H9 (cell line): ENCODE data around the gene ENO3. TPM values are rescaled to one million over a fixed set of nuclear protein-coding genes. Genes with fewer than 3 reads are reported as not detected.

Source experiments
- DNase-seq: peaks from one replicate; pipeline ENCODE4 v3.0.0-alpha.2; 2017
- H2AFZ ChIP-seq: one replicate; pipeline ENCODE4 v1.6.1; 2013; ENCODE audit warnings: mild to moderate bottlenecking, low read length, control low read depth, moderate library complexity
- H2AK5ac ChIP-seq: 2 replicates; pipeline ENCODE4 v1.6.1; 2013; ENCODE audit warnings: low read length, control low read depth, mixed read lengths; ENCODE audit not compliant: insufficient read length
- H2BK120ac ChIP-seq: one replicate; pipeline ENCODE4 v1.6.1; 2013; ENCODE audit warnings: low read depth, mild to moderate bottlenecking, low read length, control low read depth, inconsistent platforms; ENCODE audit not compliant: poor library complexity, severe bottlenecking
- H2BK12ac ChIP-seq: 2 replicates; pipeline ENCODE4 v1.6.1; 2013; ENCODE audit warnings: low read length, control low read depth, mixed read lengths, low read depth; ENCODE audit not compliant: insufficient read length
- H2BK15ac ChIP-seq: 2 replicates; pipeline ENCODE4 v1.6.1; 2013; ENCODE audit warnings: low read depth, low read length, control low read depth
- H2BK20ac ChIP-seq: one replicate; pipeline ENCODE4 v1.6.1; 2013; ENCODE audit warnings: low read depth, mild to moderate bottlenecking, low read length, control low read depth, inconsistent platforms; ENCODE audit not compliant: poor library complexity, severe bottlenecking
- H2BK5ac ChIP-seq: 2 replicates; pipeline ENCODE4 v1.6.1; 2013; ENCODE audit warnings: low read length, control low read depth, mixed read lengths; ENCODE audit not compliant: insufficient read length
- H3K14ac ChIP-seq: 2 replicates; pipeline ENCODE4 v1.6.1; 2013; ENCODE audit warnings: low read length, control low read depth; ENCODE audit not compliant: insufficient read depth
- H3K18ac ChIP-seq: 2 replicates; pipeline ENCODE4 v1.6.1; 2013; ENCODE audit warnings: low read depth, mild to moderate bottlenecking, mixed read lengths, low read length, control low read depth; ENCODE audit not compliant: insufficient read length
- H3K23ac ChIP-seq: 2 replicates; pipeline ENCODE4 v1.6.1; 2013; ENCODE audit warnings: low read length, control low read depth, mixed read lengths, low read depth; ENCODE audit not compliant: insufficient read length
- H3K23me2 ChIP-seq: 2 replicates; pipeline ENCODE4 v1.6.1; 2013; ENCODE audit warnings: low read depth, mild to moderate bottlenecking, mixed read lengths, low read length, control low read depth; ENCODE audit not compliant: insufficient read length, poor library complexity, severe bottlenecking
- H3K27ac ChIP-seq: 2 replicates; pipeline ENCODE4 v1.5.1; 2013; ENCODE audit warnings: low read length, control low read depth, mixed read lengths, low read depth; ENCODE audit not compliant: insufficient read length
- H3K27me3 ChIP-seq: 2 replicates; pipeline ENCODE4 v1.6.1; 2013; ENCODE audit warnings: low read length, control low read depth, inconsistent platforms; ENCODE audit not compliant: insufficient read depth
- H3K4ac ChIP-seq: 2 replicates; pipeline ENCODE4 v1.6.1; 2013; ENCODE audit warnings: low read depth, mild to moderate bottlenecking, control low read depth, inconsistent platforms, low read length, moderate library complexity
- H3K4me1 ChIP-seq: 2 replicates; pipeline ENCODE4 v1.6.1; 2013; ENCODE audit warnings: low read length, control low read depth, inconsistent platforms; ENCODE audit not compliant: insufficient read depth
- H3K4me2 ChIP-seq: 2 replicates; pipeline ENCODE4 v1.6.1; 2013; ENCODE audit warnings: low read length, control low read depth, mixed read lengths; ENCODE audit not compliant: insufficient read length, insufficient read depth
- H3K56ac ChIP-seq: 2 replicates; pipeline ENCODE4 v1.6.1; 2013; ENCODE audit warnings: low read depth, mild to moderate bottlenecking, mixed read lengths, low read length, control low read depth; ENCODE audit not compliant: insufficient read length
- H3K79me1 ChIP-seq: 2 replicates; pipeline ENCODE4 v1.6.1; 2013; ENCODE audit warnings: low read depth, mild to moderate bottlenecking, moderate library complexity, low read length, control low read depth, inconsistent platforms; ENCODE audit not compliant: insufficient read depth, poor library complexity, severe bottlenecking
- H3K79me2 ChIP-seq: 2 replicates; pipeline ENCODE4 v1.6.1; 2013; ENCODE audit warnings: low read length, control low read depth, inconsistent platforms; ENCODE audit not compliant: insufficient read depth
- H3K9ac ChIP-seq: 2 replicates; pipeline ENCODE4 v1.6.1; 2013; ENCODE audit warnings: low read length, control low read depth, mixed read lengths; ENCODE audit not compliant: insufficient read length; ENCODE audit errors: extremely low read depth
- H3K9me3 ChIP-seq: one replicate; pipeline ENCODE4 v1.6.1; 2013; ENCODE audit warnings: low read depth, low read length, inconsistent platforms; ENCODE audit not compliant: control insufficient read depth
- H3T11ph ChIP-seq: one replicate; pipeline ENCODE4 v1.6.1; 2013; ENCODE audit warnings: mild to moderate bottlenecking, low read length, control low read depth, inconsistent platforms
- H4K20me1 ChIP-seq: one replicate; pipeline ENCODE4 v1.6.1; 2013; ENCODE audit not compliant: control insufficient read depth, insufficient read length, insufficient read depth
- H4K5ac ChIP-seq: 2 replicates; pipeline ENCODE4 v1.6.1; 2013; ENCODE audit warnings: low read depth, mild to moderate bottlenecking, mixed read lengths, low read length, control low read depth; ENCODE audit not compliant: insufficient read length
- H4K8ac ChIP-seq: replicated peaks from 2 replicates; pipeline ENCODE4 v1.6.1; 2013; ENCODE audit warnings: low read length, control low read depth, mixed read lengths, low read depth; ENCODE audit not compliant: insufficient read length
- H4K91ac ChIP-seq: 2 replicates; pipeline ENCODE4 v1.6.1; 2013; ENCODE audit warnings: low read depth, mild to moderate bottlenecking, moderate library complexity, mixed read lengths, low read length, control low read depth; ENCODE audit not compliant: insufficient read length
- H3K27ac Mint-ChIP-seq, 3 experiments: 2 replicates in 2 of 3; 3 replicates in 1 of 3; pipeline ENCODE4 v1.8.0; 2020 to 2021; ENCODE audit warnings: mixed read lengths in 3 of 3, mild to moderate bottlenecking in 1 of 3, moderate library complexity in 1 of 3
- H3K27me3 Mint-ChIP-seq: 2 replicates; pipeline ENCODE4 v1.8.0; 2021; ENCODE audit warnings: low read depth, mild to moderate bottlenecking, moderate library complexity, mixed read lengths
- H3K36me3 Mint-ChIP-seq, 3 experiments: 2 replicates in 2 of 3; 3 replicates in 1 of 3; pipeline ENCODE4 v1.8.0; 2020 to 2021; ENCODE audit warnings: low read depth in 3 of 3, mixed read lengths in 3 of 3; ENCODE audit not compliant: insufficient read depth in 1 of 3
- H3K4me1 Mint-ChIP-seq, 2 experiments: 2 replicates each; pipeline ENCODE4 v1.8.0; 2020; ENCODE audit warnings: mixed read lengths in 2 of 2
- H3K4me3 Mint-ChIP-seq, 2 experiments: 2 replicates in 1 of 2; 3 replicates in 1 of 2; pipeline ENCODE4 v1.8.0; 2020 to 2021; ENCODE audit warnings: mild to moderate bottlenecking in 2 of 2, mixed read lengths in 2 of 2, moderate library complexity in 1 of 2
- H3K9me3 Mint-ChIP-seq, 2 experiments: 2 replicates in 1 of 2; 3 replicates in 1 of 2; pipeline ENCODE4 v1.8.0; 2020; ENCODE audit warnings: mild to moderate bottlenecking in 2 of 2, mixed read lengths in 2 of 2, moderate library complexity in 1 of 2
- CTCF ChIP-seq: fragments of 200-600 bp; sonication (generic); conservative IDR thresholded peaks from 3 replicates; pipeline ENCODE4 v1.8.0; 2021; ENCODE audit warnings: antibody characterized with exemption, mild to moderate bottlenecking
- total RNA-seq: library from RNA; stranded (reverse); gene quantifications from 2 replicates; pipeline ENCODE4 v1.2.1, GENCODE V29; 2021

The ENO3 gene
- total RNA-seq, 1 experiment from 2014 or later: 25.4 TPM

- H4K8ac ChIP-seq: no peak overlapping the region
- H3K9me3 Mint-ChIP-seq: no peaks in the 10 kb centered on the region; a peak in 1 of 5 replicates
- H3K27ac ChIP-seq: no peak overlapping the region
- DNase-seq: no peak
- no peak overlapping the region for H3K14ac ChIP-seq
- no peak overlapping the region for H2BK12ac ChIP-seq
- peaks cover 19 to 51% (median 25%) of the 10 kb centered on the region in 3 experiments for H3K36me3 Mint-ChIP-seq
- no peaks in the 10 kb centered on the region for H3K9me3 ChIP-seq
- peaks cover 11% of the 10 kb centered on the region for H3K23me2 ChIP-seq
- H4K91ac ChIP-seq: no peak overlapping the region
- no peak overlapping the region for H3K4ac ChIP-seq
- no peaks in the 10 kb centered on the region for H3K27me3 ChIP-seq
- H4K5ac ChIP-seq: no peak overlapping the region
- H3K27ac Mint-ChIP-seq: peak overlapping the region in 1 of 3 experiments; percentile 79; a peak in 2 of 7 replicates
- H3K4me1 ChIP-seq: no peaks in the 10 kb centered on the region
- H3K4me1 Mint-ChIP-seq: peaks cover 28 to 29% of the 10 kb centered on the region in 2 experiments
- H3K4me3 Mint-ChIP-seq: no peak overlapping the region
- H2BK20ac ChIP-seq: no peak overlapping the region
- no peak overlapping the region for H3T11ph ChIP-seq
- H2AFZ ChIP-seq: no peak overlapping the region
- H3K27me3 Mint-ChIP-seq: no peaks in the 10 kb centered on the region; the same call in 1 of the 2 replicates
- H3K23ac ChIP-seq: no peak overlapping the region
- H3K56ac ChIP-seq: no peak overlapping the region
- H3K18ac ChIP-seq: no peak overlapping the region
- no peak overlapping the region for H3K4me2 ChIP-seq
- no peak overlapping the region for H3K9ac ChIP-seq
- H2BK15ac ChIP-seq: no peak overlapping the region
- H2AK5ac ChIP-seq: no peak overlapping the region
- no peak overlapping the region for H2BK120ac ChIP-seq
- peaks cover 7% of the 10 kb centered on the region for H4K20me1 ChIP-seq
- no peak for TF ChIP-seq CTCF
- H3K79me2 ChIP-seq: peaks cover 4% of the 10 kb centered on the region; the same call in 1 of the 2 replicates
- H2BK5ac ChIP-seq: no peak overlapping the region
- peaks cover 5% of the 10 kb centered on the region for H3K79me1 ChIP-seq
These were observed 15.3 kb upstream of the ENO3 start for GRCh38 chr17:4935650-4936049.
